Esophagus squamous epithelium (tissue), 4 donors: ENCODE data around the gene HEPACAM.

Experiments
- CTCF ChIP-seq, 6 experiments: fragments of 450-650 bp in 4 of 6; fragments of 200-600 bp in 2 of 6; sonication (generic) in 2 of 6; IDR thresholded peaks; one replicate each; pipeline ENCODE4 v1.5.1; 2016 to 2019; ENCODE audit warnings: antibody characterized with exemption in 6 of 6, mild to moderate bottlenecking in 4 of 6, moderate library complexity in 4 of 6
- POLR2A ChIP-seq, 4 donors: fragments of 450-650 bp; IDR thresholded peaks; one replicate each; pipeline ENCODE4 v1.6.1; 2017; ENCODE audit warnings: antibody characterized with exemption in 4 of 4, mild to moderate bottlenecking in 4 of 4, moderate library complexity in 3 of 4

DNA sequence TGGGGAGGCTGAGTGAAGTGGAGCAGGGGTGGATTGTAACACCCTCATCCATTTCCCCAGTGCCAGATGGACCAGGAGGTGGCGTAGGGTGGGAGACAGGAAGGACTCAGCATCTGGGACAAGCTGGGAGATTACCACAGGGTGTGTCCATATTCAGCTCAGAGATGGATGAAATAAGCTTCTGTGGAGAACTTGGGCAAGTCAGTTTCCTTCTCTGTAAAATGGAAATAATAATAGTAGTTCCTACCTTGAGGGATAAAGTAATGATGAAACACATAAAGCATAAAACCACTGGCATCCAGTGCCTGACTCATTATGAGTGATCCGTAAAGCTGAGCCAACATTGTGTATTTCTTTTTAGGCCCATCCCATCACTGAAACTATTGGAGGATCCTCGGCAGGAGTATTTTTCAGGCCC lies 37.6 kb downstream of the HEPACAM start:
- TF ChIP-seq CTCF (IDR thresholded peaks at IDR 0.05) (no peak), POLR2A (IDR thresholded peaks at IDR 0.05) (no peak)
